ENCODE data around the gene MAP2K5.

DNA sequence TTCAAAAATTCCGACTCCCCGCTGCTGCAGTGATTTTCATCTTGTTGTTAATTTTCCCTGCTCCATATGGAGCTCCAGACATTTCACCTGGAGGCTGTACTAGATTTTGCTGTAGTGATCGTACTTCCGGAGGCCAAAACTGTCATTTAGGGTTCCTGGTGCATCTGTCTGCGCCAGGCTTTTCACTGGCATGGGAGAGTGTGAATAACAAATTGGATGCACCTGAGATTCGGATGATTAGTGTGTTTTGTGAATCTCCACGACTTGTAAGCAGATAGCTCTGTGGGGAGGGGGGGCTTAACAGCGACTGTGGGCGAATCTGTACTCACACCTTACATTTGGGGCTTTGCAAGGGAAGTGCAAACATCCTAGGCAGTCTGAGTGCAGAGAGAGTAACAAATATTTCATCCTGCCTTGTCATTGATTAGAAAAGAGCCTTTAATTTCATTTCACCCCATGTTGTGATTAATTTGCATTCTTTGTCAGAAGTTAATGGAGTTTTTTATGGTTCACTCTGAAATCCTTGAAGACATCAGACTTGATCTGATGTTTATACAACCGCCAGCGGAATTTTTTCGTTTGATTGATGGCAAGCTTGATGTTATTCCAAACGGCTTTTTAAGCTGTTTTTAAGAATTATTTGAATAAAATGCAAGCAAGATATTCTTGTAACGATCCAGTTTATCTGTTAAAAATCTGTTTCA is 190.3 kb downstream of the MAP2K5 start:
- no peak for TF ChIP-seq NR3C1 (CRISPR knock-in tag; conservative IDR thresholded peaks at IDR 0.05; ENCODE audit: low read depth)
- TF ChIP-seq ZNF121 (CRISPR knock-in tag; IDR thresholded peaks at IDR 0.05) = no peak
- TF ChIP-seq, protein P1, sequence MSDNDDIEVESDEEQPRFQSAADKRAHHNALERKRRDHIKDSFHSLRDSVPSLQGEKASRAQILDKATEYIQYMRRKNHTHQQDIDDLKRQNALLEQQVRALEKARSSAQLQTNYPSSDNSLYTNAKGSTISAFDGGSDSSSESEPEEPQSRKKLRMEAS (CRISPR knock-in tag; IDR thresholded peaks at IDR 0.05) = no peak
- no peak for TF ChIP-seq SMAD4 (CRISPR knock-in tag; IDR thresholded peaks at IDR 0.05)
- TF ChIP-seq, protein P2, sequence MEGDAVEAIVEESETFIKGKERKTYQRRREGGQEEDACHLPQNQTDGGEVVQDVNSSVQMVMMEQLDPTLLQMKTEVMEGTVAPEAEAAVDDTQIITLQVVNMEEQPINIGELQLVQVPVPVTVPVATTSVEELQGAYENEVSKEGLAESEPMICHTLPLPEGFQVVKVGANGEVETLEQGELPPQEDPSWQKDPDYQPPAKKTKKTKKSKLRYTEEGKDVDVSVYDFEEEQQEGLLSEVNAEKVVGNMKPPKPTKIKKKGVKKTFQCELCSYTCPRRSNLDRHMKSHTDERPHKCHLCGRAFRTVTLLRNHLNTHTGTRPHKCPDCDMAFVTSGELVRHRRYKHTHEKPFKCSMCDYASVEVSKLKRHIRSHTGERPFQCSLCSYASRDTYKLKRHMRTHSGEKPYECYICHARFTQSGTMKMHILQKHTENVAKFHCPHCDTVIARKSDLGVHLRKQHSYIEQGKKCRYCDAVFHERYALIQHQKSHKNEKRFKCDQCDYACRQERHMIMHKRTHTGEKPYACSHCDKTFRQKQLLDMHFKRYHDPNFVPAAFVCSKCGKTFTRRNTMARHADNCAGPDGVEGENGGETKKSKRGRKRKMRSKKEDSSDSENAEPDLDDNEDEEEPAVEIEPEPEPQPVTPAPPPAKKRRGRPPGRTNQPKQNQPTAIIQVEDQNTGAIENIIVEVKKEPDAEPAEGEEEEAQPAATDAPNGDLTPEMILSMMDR (IDR thresholded peaks at IDR 0.05) = no peak
- TF ChIP-seq, protein P3, sequence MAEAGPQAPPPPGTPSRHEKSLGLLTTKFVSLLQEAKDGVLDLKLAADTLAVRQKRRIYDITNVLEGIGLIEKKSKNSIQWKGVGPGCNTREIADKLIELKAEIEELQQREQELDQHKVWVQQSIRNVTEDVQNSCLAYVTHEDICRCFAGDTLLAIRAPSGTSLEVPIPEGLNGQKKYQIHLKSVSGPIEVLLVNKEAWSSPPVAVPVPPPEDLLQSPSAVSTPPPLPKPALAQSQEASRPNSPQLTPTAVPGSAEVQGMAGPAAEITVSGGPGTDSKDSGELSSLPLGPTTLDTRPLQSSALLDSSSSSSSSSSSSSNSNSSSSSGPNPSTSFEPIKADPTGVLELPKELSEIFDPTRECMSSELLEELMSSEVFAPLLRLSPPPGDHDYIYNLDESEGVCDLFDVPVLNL (CRISPR knock-in tag; IDR thresholded peaks at IDR 0.05; ENCODE audit: borderline replicate concordance, low read depth) = no peak
- TF ChIP-seq CBFB (CRISPR knock-in tag; IDR thresholded peaks at IDR 0.05; ENCODE audit: low read depth) = no peak
- TF ChIP-seq, protein P4, sequence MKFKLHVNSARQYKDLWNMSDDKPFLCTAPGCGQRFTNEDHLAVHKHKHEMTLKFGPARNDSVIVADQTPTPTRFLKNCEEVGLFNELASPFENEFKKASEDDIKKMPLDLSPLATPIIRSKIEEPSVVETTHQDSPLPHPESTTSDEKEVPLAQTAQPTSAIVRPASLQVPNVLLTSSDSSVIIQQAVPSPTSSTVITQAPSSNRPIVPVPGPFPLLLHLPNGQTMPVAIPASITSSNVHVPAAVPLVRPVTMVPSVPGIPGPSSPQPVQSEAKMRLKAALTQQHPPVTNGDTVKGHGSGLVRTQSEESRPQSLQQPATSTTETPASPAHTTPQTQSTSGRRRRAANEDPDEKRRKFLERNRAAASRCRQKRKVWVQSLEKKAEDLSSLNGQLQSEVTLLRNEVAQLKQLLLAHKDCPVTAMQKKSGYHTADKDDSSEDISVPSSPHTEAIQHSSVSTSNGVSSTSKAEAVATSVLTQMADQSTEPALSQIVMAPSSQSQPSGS (CRISPR knock-in tag; IDR thresholded peaks at IDR 0.05; ENCODE audit: borderline replicate concordance, low read depth) = no peak

Data from WTC11 (cell line).